Caki2 (cell line): ENCODE results near the gene CIAO1. TPM values are rescaled to one million over a fixed set of nuclear protein-coding genes. Genes with fewer than 3 reads are reported as not detected.
A peak's percentile ranks its signal among the peaks of the same experiment; 100 is the strongest.

Source experiments
- DNase-seq: peaks from one replicate; pipeline ENCODE4 v3.0.0-alpha.2; 2015; ENCODE audit warnings: low read depth
- in situ Hi-C: cut with HindIII; loops from 2 replicates; pipeline ENCODE4 v1.10.0; 2016; ENCODE audit warnings: low sequenced_read_pairs, low pct_unique_long_range_greater_than_20kb, mixed read lengths
- total RNA-seq: library from RNA; depleted of rRNA; stranded (reverse); fragments of >200 nt; shearing (Covaris generic); gene quantifications from 2 replicates; pipeline ENCODE4 v1.2.3, GENCODE V29; 2014; ENCODE audit warnings: low replicate concordance; rRNA removed

CIAO1 gene
- total RNA-seq, 1 experiment from 2014 or later: 148 TPM

GRCh38 chr2:96315005-96315399, 49.0 kb downstream of the CIAO1 start:
- no peak for DNase-seq
- in situ Hi-C loops: no loop called here

GRCh38 chr2:96315400-96316071, 49.5 kb downstream of the CIAO1 start:
- in situ Hi-C loops: no loop called here
- peak; percentile 85 for DNase-seq

- no peak for DNase-seq
- in situ Hi-C loops: no loop called here
These were observed 51.0 kb downstream of the CIAO1 start for GRCh38 chr2:96316999-96317398.

GRCh38 chr2:96317584-96317997, 51.6 kb downstream of the CIAO1 start:
- in situ Hi-C loops: no loop called here
- DNase-seq: no peak

- in situ Hi-C loops: no loop called here
These were observed 52.7 kb downstream of the CIAO1 start for GRCh38 chr2:96318723-96319122.

GRCh38 chr2:96319396-96319795, 53.4 kb downstream of the CIAO1 start:
- in situ Hi-C loops: no loop called here
- DNase-seq: no peak

More at GRCh38 chr2:96318723-96319122, 52.7 kb downstream of the CIAO1 start:
- DNase-seq: no peak

GRCh38 chr2:96320326-96320725, 54.3 kb downstream of the CIAO1 start:
- DNase-seq: no peak
- in situ Hi-C loops: no loop called here

GRCh38 chr2:96320728-96321622, 55.0 kb downstream of the CIAO1 start:
- in situ Hi-C loops: no loop called here
- DNase-seq: peak; percentile 38

Other genes with a start within 250 kb of the CIAO1 start
- not detected in 2 replicates for gene GPAT2, start 231.3 kb upstream of the CIAO1 start, total RNA-seq
- gene ADRA2B, start 149.7 kb upstream of the CIAO1 start, total RNA-seq: 0.32 TPM in 1 of 2 replicates, not detected in the other
- not detected in 2 replicates for gene ASTL, start 127.7 kb upstream of the CIAO1 start, total RNA-seq
- 6.1 and 7.4 TPM in 2 replicates for gene DUSP2, start 120.8 kb upstream of the CIAO1 start, total RNA-seq
- 118 and 156 TPM in 2 replicates for gene STARD7, start 57.4 kb upstream of the CIAO1 start, total RNA-seq
- 17.4 and 29.8 TPM in 2 replicates for gene TMEM127, start 228 bp upstream of the CIAO1 start, total RNA-seq
- 73.7 and 74.0 TPM in 2 replicates for gene SNRNP200, start 39.3 kb downstream of the CIAO1 start, total RNA-seq
- gene ITPRIPL1, start 59.1 kb downstream of the CIAO1 start, total RNA-seq: not detected in 2 replicates
- 30.5 and 43.0 TPM in 2 replicates for gene NCAPH, start 69.5 kb downstream of the CIAO1 start, total RNA-seq
- gene NEURL3, start 239.1 kb downstream of the CIAO1 start, total RNA-seq: 11.4 and 29.6 TPM in 2 replicates